HS-27A (cell line): ENCODE results near the gene NOS3.

Source experiments
- DNase-seq: peaks from one replicate; pipeline ENCODE4 v3.0.0-alpha.2; 2012; ENCODE audit warnings: low read depth, missing footprints

The NOS3 gene

DNA sequence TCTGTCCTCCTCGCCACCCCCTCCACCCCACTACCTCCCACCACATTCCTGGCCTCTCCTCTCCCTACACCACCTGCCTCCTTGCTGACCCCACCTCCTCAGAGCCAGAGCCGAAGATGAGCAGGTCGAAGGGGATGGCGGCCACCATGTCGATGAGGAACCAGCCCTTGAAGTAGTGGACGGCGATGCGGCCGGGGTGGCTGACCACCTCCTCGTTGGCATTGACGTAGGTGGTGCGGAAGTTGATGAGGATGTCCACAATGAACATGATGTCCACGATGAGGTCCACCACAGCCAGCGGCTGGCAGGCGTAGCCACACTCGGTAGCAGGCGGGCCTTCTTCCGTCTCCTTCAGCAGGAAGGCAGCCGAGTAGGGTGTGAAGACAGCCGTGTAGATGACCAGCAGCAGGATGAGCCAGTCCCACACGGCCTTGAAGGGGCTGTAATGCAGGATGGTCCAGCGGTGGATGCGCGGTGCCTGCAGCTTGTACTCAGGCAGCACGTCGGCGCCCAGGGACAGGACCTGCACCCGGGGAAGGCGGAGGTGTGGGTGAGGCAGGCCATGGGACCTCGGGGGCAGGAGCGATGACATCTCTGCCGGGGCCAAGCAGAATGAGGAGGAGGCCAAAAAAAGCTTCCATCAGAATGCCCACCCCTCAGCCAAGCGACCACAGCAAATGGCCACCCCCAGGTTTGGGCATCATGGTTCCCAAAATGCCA lies 38.3 kb upstream of the NOS3 start:
- DNase-seq: no peak

DNA sequence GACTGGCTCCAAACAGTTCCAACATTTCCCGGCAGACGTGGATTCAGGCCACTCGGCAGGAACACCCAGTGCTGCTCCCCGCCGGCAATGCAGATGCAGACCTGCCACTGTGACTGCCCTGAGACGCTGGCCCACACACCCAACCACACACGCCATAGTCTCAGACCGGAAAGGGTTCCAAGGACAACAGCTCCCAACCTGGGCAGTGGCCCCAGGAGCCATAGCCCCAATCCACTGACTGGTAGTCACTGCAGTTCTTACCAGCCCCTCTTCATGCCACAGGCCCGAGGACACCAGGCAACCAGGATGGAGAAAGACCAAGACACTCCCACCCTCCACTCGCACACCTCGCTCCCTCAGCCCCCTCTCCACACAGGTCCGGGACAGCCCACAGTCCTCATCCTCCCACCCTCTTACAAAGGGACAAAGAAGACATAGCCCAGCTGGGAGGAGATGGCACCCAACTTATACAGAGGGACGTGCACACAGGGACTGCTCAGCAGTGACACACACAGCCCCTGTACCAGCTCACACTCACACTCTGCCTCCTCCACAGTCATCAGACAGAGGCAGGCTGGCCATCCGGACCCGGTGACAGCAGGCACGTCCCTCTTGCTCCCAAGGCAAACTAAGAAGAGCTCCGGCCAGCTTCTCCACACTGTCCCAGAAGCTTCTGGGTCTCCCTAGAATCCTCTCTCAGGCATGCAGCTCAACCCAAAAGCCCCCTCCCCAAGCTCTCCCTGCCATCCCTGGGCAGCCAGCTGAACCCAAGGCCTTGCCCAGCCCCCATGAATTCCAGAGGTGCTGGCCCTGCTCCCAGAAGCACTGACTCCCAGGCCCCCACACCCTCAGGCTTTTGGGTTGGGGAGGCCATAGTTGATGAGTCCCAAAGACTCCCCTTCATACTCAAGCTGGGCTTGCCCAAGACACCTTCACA lies 37.5 kb upstream of the NOS3 start:
- no peak for DNase-seq

DNA sequence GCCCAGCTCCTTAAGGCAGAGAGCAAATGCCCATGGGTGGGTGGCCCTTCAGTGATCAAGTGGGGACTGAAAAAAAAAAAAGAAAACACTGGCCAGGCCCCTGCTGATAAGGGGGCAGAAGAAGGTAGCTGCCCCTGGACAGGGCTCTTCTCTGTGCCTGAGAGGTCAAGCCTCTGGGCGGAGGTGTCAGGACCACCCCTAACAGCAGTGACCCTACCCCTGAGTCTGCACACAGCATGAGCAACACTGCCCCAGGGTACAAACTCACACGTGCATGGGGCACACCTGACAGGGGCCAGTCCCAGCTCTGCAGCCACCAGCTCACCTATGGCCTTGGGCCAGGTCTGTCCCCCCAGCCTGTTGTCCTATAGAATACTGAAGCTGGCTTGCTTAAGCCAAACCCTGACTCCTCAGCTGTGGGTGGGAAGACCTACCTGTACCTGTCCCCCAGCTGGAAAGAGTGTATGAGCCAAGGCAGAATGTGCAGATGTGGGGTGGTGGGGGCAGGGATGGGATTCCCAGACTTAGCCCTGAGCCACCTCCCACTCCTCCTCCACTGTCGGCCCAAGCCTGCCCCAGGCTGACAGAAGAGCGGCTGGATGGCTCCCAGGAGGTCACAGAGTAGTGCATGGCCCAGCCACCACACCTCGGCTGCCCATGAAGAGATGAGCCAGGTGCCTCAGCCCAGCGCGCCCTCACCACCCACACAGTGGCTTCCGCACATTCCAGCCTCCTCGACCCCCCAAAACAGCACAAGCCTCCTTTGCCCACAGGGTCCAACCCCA lies 36.4 kb upstream of the NOS3 start:
- no peak for DNase-seq

DNA sequence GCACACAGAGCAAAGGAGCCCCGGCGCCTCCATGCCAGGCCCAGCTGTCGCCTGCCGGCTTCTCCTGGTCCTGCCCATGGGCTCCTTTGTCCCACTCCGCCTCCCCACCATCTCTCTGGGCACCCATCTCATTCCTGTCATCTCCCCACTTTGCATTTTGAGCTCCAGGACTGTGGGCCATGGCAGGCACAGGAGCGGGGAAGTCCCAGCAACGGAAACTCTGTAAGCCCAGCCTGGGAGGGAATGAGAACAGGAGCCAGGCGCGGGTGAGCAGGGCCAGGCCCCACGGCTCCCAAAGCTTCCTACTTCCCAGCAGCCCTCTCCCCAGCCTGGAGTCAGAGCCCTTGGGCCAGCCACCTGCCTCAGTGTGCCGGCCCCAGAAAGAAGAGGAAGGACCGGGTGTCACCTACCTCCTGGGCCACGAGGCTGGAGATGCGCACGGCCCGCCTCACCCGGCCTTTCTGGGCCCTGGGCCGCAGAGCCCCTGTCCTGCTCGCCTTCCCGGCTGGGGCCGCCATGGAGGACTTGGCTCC lies 35.8 kb upstream of the NOS3 start:
- DNase-seq: no peak

DNA sequence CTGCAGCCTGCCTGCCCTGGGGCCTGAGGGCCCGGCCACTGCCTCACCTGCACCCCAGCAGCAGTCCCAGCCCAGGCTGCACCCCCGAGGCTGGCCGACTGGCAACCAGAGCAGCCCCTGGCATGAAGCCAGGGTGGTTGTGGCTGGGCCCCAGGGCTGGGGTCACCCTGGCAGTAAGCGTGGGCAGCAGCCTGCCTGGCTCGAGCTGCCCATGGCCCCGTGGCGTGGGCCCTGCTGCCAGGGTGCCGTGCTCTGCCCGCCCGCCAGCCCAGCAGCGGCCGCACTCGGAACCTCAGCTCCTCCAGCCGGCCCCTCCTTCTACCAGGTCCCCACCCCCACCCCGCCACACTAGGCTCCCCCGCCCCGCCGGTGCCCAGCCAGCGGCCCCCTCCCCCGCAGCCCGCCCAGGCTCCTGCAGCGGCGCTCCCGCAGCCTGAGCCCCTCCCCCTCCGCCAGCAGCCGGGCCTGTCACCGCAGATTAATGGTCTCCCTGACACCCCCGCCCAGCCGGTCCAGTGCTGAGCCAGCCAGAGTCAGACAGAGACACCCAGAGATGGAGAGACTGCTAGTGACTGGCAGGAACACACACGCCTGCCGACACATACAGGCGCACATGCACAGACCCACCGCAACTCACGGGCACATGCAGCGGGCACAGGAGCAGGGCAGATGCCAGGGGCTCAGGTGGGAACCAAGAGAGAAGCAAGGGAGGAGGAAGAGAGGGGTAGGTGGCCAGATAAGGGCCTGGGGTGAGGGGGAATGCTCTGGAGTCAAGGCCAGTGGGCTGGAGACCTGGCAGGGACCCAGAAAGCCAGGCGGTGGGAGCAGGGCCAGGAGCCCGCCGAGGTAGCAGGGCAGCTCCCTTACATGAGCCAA lies 35.1 kb upstream of the NOS3 start:
- no peak for DNase-seq

DNA sequence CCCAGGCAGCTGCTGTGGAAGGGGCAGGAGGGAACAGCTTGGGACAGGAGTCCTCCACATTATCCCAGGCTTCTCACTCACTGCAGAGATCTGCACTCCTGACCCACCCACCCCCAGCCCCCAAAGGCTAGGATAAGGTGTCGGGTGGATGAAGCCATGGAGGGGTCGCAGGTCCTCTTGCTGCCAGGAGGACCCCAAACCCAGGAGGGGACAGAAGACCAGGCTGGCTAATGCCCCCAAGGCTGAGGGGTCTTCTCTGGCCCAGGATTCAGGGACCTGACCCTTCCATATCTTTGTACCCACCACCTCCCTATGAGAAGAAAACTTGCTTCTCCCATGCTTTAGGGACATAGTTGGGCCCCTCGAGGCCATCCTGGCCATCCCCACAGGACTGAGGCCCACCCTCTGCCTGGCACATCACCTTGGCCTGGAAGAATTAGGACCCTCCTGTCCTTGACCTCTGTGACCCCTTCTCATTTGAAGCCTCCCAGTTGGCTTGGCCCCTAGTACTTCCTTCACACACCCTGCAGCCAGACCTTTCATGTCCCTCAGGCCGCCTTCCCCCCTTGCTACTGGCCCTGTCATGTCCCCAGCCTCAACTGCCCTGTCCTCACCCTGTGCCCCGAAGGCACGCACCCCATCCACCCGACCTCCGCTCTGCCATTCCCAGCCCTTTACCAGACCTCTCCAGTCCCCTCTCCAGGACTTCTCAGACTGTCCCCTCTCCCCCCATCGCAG lies 34.3 kb upstream of the NOS3 start:
- DNase-seq: no peak

DNA sequence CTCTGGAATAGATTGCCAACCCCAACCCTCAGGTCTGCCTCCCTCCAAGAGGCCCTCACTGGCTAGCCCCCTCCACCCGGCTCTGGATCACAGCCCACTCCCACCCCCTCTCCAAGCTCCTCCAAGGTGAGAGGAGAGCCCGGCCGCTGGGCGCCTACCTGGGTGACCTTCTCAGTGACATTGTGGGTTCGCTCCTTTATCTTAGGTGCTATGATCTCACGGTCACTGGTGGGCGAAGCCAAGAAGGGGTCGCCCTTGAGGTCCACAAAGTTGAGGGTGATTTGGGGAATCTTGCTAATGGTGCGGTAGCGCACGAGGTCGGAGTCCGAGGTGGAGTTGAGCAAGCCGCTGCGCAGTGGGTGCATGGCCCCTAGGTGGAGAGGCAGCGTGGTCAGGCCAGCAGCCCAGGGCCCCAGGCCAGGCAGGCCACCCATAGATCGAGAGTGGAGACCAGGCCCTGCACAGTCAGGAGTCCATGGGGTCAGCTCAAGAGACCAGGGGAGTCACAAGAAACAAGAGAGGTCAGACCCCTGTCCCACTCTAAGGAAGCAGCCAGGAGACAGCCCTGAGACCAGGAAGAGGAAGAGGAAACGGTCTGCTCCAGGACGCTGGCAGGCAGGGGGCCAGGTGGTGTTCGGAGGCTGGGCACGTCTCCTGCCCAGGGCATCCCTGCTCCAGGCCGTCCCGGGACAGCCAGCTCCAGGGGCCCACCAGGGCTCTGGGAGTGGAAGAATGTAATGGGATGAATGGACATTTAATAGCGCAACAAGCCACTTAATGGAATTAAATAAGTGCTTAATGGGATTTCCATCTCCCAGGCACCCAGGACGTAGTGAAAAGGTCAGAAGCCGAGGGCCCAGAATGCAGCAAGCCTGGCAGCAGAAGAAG lies 33.4 kb upstream of the NOS3 start:
- DNase-seq: no peak

DNA sequence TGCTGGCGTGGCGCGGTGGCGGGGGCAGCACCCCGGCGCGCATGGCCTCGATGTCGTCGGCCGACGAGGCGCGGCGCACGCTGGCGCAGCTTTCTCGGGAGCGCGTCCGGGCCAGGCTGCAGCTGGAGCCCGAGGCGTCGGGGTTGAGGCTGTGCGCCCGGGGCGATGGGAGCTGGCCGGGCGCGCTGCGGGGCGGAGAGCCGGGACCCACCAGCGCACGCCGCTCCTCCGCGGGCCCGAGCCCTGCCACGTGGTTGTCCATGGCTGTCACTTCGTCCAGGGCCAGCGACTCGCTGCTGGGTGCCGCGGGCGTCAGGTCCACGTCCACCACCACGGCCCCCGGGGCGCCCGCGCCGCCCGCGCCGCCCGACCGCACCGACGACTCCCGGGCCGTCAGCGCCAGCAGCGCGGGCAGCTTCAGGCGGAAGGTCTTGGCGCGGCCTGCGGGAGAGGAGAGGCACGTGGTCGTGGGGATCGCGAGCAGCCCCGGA lies 32.7 kb upstream of the NOS3 start:
- DNase-seq: no peak

DNA sequence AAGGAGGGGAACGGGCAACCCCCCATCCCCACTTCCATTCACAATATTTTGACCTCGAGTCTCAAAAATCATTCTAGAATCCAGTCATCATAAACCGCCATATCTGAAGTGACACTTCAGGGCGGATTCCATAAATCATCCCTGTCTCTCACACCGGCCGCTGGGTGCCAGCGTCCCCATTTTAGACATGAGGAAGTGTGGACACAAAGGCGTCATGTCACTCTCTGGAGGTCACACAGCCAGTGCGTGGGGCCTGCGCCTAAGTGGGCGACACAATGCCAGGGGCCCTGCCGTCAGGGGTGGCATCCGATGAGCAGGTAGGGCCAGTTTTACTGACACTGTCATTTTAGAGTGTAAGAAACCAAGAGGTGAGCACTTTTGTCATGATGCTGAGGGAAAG lies 32.2 kb upstream of the NOS3 start:
- DNase-seq: no peak

DNA sequence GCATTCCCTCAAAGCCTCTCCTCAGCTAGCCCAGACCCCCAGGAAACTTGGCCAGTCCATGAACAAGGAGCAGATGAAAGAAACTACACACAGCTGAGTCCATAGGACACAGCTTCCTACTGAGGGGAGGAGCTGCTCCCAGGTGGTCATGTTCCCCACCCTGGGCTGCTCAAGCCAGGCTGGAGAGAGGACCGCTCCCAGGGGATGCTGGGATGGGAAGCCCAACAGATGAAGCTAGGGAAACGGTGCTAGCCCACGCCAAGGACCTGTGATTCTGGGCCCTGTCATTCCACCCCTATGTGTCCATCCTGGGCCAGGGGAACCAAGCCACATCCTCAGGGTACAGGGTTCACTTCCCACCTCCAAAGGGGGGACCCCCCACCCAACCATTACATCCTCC lies 31.7 kb upstream of the NOS3 start:
- DNase-seq: no peak

DNA sequence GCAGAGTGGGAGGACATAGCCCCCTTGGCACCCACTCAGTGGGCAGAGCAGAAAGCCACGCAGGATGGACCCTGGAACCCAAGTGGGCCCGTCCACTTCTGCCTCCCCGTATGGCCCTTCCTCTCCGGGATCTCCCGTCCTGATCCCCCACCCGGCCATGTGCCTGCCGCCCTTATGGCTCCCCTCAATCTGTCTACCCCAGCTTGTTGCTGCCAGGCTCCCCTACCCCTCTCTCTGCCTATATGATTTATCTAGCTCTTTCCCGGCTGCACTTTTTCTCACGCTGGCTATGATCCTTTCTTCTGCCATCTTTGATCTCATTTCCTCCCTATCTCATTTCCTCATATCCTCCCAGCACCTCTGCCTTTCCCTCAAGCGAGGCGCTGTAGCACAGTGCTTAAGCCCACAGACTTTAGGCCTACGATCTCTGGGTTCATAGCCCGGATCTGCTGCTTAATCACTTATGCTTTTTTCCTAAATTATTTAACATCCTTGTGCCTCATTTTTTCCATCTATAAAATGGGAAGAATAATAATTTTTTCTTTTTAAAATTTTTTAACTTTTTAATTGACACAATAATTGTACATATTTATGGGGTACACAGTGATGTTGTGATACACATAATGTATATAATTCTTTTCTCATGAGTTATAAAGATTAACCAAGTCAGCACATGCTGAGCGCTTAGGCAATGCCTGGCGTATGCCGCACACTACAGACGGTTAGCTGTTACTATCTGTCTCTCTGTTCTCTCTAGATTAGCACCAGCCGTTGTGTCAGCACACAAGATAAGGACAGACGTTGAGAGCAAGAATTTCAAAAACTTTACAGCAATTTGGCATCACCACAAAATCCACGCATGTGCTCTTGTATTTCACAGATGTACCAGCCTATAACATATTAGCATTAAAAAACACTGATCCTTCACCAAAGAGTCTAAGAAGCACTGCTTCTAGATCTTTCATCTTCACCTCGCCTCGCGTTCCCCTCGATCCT lies 30.8 kb upstream of the NOS3 start:
- DNase-seq: no peak

DNA sequence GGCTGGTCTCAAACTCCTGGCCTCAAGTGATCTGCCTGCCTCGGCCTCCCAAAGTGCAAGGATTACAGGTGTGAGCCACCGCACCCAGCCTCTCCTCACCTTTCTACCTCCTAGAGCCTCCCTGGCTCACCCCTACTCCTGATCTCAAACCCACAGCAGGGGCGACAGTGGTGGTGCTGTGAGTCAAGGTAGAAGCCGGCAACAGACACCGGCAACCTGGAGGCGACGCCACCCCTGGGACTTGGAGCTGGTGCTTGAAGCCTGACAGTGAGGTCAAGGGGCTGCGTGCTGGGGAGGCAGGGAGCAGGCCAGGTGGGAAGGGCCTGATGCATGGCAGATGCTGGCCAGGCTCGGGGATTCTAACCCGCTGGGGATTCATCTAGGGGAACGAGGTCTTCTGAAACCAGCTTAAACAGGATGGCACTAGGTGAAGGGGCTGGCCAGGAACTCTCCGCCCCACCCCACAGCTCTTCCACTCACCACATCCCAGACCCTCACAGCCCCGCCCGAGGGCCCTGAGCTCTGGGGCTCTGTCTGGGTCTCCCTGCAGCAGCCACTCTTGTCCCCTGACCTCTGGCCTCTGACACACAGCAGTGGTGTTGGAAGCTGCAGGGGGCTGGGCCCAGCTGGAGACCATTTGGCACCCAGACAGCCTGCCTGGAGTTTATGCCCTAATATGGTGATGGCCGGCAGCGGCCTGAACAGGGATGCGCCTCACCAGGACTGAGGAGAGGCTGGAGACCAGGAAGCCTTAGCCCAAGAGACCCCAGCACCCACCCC lies 29.1 kb upstream of the NOS3 start:
- DNase-seq: no peak

DNA sequence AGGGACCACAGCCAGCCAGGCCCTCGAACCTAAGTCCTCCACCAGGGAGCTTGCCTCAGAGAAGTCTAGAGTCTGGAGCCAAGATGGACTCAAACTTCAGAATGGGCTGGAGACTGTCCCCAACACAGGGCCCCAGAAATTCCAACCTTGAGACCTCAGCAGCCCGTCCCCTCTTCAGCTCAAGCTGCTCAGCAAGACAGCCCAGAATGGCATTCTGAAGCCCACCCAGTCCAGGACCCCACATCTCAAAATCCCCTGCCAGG lies 28.6 kb upstream of the NOS3 start:
- no peak for DNase-seq

DNA sequence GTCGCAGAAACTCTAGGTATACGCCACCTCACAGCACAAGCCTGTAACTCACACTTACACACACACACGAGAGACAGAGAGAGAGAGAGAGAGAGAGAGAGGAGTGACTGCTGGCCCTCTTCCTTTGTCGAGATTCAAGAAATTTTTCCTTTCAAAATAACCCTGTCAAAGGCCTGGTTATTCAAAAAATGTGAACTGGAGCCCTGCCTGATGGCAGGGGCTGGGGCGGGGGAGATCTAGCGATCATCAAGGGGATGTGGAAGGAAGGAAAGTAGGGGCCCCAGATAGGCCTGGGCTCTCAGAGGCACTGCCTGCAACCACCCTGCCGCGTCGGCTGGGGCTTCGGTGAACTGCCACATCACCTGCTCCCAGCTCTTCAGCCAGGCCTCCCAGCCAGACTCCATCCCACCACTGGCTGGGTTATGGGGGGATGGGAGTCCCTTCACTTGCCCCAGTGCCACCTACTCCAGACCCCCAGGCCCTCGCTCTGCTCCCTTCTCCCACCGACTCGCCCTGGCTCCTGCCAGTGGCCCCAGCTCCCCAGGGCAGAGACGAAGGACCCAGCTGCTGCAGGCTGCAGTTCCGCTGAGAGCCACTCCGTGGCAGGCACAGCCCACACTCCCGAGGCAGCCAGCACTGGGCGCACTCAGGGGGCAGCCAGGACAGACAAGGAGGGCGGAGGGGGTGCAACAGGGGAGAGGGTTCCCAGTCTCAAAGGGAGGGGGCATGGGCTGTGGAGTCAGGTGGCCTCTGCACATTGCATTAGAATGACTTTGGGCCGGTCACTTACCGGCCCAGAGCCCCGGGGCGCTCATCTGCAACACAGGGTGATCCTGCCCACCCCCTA lies 28.0 kb upstream of the NOS3 start:
- no peak for DNase-seq

DNA sequence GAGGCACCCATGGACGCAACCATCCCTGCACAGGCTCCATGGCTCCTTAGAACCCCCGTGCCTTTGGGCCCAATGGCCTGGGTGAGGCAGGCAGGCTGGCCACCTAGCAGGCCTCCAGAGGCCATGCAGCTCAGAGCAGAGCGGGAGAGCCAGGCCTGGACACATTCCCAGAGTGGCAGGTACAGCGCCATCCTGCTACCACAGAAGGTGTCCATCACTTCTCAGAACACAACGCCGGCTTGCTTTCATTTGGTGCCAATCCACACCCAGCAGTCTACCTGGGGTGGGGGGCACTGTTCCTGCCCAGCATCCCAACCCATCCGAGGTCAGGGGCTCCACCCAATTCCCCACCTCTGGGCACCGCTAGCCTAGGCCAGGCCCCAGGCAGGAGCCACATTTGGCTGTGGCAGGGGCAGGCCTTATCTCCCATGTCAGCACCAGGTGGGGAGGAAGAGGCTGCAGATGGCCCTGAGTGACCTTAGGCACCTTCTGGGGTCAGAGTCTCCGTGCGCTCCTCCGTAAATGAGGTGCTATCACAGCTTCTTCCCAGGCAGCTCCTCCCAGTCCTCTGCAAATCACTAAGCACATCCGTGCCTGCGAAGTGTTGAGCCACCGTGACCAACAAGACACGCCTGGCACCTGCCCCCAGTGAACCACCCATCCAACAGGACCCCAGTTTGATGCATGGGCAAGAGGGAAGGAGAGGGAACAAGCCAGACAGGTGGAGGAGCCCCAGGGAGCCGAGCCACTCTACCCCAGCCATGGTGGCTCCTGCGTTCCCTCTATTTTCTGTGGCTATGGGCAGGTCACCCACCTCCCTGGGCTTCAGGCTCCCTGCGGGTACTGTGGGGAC lies 26.9 kb upstream of the NOS3 start:
- DNase-seq: no peak
